HG02678 (cell line): ENCODE results near the gene B3GLCT.
"Not testable (repeated sequence)": the region's sequence is repeated elsewhere in the genome, so short reads cannot be mapped to it uniquely, and the experiment has no call there.

Experiments used
- ATAC-seq: cut with Tn5 transposase; IDR thresholded peaks from one replicate; pipeline ENCODE4 v1.9.1; 2021; ENCODE audit warnings: mild to moderate bottlenecking, moderate library complexity; ENCODE audit not compliant: unreplicated experiment

The B3GLCT gene

DNA sequence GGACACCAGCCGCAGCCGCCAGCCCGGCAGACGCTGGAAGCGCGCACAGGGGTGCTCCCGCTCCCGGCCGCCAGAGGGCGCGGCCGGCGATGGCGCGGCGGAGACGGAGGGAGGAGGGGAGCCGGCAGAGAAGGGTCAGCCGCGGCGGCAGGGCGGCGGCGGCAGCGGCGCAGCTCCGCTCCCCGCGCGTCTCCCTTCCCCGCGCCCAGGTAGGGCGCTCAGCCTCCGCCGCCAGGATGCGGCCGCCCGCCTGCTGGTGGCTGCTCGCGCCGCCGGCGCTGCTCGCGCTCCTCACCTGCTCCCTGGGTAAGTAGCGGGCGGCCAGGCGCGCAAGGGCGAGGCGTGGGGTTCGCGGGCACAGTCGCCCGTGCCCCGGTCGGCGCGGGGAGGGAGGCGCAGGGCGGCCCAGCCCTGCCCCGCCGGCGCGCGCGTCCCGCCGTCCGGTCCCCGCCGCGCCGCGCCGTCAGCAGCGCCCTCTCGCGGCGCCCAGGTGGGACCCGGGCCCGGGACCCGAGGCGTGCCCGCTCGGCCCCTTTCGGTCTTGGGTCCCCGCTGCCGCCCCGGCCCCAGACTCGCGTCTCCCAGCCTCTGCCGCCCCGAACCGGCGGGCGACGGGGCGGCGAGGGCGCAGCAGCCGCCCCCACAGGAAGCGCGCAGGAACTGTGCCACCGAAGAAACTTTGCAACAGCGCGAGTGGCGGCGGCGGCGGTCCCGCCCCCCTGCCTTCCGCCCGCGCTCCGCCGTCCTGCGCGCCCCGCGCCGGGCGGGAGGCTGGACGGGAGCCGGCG is at the start of gene B3GLCT:
Gene B3GLCT (plus strand): TSS at position 127 of the 788 bp plus-strand sequence. CDS start 110 bp downstream, at position 237.
- ATAC-seq: peak; percentile 86

- ATAC-seq: no peak
These were observed 49.3 kb upstream of the B3GLCT start for GRCh38 chr13:31150315-31150985.

GRCh38 chr13:31151837-31152236 is 47.9 kb upstream of the B3GLCT start:
- ATAC-seq: no peak

GRCh38 chr13:31154939-31155338 is 44.8 kb upstream of the B3GLCT start:
- no peak for ATAC-seq

GRCh38 chr13:31159306-31159705 is 40.5 kb upstream of the B3GLCT start:
- no peak for ATAC-seq

- ATAC-seq: peak; percentile 25
These were observed 38.8 kb upstream of the B3GLCT start for GRCh38 chr13:31160857-31161556.

DNA sequence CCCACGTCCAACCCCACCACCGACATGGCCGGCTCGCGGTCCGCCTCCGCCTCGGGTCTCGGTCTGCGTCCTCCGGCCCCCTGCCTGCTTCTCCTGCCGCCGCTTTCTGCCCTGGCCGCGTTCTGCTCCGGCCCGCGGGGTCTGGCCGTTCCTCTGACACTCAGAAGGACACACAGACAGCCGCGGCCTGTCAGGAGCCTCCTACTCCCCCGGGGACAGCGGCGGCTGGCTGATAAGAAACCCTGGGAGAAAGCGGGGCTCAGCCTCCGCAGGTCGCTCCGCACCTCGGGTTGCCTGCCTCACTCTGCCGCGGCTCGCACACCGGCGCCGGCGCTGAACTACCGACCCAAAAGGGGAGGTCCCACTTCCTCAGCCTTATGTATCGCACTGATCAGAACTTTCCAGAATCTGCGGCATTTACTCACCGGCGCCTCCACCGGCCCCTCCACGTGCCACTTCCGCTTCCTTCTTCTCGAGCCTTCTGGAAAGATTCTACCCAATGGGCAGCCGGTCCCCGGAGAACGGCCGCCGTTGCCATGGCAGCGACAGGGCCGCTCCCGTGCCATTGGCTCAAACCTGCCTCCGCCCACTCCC is 38.1 kb upstream of the B3GLCT start, which contains the start of gene HSPH1:
Gene HSPH1 (minus strand): TSS at position 348 of the 594 bp plus-strand sequence. CDS start 322 bp downstream, at position 26.
- peak; percentile 83 for ATAC-seq

DNA sequence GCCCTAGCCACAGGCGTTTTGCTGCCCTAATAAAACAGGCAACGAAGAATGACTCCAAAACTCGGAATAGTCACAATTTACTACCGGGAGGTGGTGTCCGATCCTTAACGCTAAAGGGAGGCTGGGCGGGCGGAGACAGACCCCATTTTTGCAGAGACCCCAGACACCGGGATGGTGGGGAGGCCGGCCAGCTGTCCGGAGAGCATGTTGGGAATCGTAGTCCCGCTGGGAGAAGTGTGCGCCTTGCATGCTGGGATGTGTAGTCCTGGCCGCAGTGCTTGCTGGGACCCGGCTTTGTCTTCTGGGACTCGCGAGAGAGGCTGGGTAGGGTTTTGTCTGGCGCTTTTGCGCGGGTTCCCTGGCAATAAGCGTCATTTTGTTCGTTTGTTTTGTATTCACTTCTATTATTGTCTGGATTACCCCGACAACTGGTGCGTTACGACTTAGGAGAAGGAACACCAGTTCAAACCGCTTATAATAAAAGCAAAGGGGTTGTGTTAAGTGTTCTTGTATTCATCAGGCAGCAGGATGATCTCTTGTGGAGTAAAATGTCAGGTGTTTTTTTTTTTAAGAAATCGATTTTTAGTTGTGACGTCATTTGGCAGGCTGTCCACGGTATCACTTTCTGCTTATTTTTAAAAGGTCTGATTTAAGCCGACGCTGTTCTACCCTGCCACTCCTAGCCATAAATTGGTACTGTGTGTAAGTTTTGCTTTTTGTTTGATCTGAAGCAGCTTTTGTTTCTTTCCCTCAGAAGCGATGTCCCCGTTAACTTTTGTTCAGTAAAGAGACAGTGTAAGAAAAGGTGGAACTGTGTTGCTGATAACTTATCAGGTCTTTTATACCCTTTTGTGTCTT is 37.4 kb upstream of the B3GLCT start:
- peak; percentile 83 for ATAC-seq

DNA sequence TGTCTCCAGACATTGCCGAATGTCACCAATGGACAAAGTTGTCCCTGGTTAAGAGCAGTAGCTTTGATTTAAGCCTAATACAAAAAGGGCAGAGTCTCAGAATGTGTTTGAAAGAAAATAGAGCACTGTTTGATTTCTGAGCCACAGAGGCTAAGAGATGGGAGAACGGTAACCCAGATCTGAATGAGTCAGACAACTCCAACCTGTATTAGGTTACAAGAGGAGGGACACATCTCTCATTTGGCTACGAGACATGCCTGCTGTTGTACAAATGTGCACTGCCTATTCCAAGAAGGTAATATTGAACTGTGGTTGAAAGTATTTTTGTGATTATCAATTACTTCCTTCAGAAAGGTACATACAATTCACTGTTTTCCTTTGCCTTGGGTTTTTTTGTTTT is 33.2 kb upstream of the B3GLCT start:
- ATAC-seq: no peak

DNA sequence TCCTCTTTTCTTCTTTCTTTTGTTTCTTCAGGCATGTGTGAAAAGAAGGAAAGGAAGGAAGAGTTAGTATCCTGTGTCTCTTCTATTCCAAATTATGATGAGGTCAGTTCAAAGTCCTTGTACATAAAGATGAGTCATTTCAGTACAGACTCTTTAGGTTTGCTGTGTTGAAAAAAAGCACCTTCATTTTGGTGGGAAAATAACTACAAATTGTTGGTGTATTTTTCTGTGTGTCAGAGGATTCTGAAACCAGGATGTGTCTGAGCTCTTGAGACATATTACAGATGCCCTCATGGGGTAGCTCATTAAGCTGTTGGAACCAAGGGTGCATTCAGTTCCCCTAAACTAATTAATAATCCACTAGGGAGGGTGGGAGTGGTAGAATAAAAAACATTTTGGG is 32.3 kb upstream of the B3GLCT start:
- peak; percentile 37 for ATAC-seq

DNA sequence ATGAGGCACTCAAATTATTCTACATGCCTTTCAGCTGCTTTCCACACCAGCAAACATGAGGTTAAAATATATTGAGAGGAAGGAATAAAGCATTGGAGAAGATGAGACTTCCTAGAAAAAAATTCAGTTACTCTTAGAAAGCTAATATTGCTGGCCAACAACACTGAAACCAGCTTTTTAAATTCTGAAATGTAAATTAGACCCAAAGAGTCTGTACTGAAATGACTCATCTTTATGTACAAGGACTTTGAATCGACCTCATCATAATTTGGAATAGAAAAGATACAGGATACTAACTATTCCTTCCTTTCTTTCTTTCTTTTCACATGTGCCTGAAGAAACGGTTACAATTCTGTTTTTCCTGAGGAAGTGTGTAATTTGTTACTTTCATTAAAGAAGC is 31.6 kb upstream of the B3GLCT start:
- peak; percentile 77 for ATAC-seq

DNA sequence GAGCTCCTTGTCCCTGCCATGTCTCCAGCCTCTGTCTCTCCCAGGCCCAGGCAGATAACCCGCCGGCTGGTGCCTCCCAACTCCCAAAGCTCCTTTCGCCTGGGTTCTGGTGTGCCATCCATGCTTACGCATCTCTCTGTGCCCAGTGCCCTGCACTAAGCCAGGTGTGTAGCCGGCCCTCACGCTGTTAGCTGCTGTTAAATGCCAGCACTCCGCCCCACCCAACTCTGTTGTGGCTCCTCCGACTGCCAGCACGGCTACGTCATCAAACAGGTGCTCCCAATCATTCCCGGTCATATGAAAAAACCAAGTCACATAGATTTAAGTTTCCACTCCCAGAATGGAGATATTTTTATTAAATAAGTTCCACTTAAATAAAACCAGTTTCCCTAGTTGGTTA is 31.0 kb upstream of the B3GLCT start:
- no peak for ATAC-seq

DNA sequence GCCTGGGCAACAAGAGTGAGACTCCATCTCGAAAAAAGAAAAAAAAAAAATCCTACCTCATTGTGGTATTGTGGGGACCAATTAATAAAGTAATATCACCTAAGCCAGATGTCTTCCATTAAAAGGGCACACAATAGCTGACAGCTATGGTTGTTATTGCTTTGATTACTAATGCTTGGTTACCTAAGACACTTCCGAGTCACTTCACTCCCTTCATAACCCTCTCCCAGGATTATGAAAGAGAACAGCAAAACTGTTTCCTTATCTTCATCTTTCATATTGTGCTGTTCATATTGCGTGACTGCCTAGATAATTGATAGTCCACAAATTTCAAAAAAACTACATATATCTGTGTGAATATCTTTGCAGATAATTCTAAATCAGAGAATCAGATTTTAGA is 27.8 kb upstream of the B3GLCT start:
- no peak for ATAC-seq

DNA sequence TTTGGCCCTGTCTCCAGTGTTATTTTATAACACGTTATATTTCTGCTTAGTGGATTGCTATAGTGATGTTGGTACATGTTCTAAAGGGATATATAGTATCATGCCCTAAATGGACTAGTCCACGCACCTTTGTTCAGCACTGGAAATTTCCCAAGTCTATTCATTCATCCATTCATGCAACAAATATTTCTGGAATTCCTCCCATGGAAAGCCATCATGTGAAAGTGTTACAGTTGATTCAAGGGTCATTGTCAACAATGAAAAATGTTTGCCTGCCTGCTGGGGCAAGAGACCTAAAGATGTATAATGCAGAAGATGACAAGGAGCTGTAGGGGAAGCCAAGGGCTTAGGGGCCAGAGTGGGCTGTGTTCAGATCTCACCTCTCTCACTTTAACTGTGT is 27.2 kb upstream of the B3GLCT start:
- no peak for ATAC-seq

DNA sequence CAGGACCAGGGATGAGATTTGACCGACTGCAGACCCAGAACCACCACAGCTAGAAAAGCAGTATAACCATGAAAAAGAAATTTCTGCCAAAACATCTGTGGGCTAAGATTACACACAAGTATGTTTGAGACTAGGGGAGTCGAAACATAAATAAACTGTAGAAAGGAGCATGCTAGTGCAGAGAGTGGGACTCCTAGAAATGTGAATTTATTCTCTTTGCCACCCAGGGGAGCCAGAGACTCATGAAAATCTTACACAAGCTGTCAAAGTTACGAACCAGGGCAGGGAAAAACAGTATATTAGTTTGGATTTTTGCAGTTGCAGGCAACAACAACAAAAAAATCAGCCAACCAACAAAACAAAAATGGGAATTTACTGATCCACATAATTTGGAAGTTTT is 25.8 kb upstream of the B3GLCT start:
- ATAC-seq: no peak

DNA sequence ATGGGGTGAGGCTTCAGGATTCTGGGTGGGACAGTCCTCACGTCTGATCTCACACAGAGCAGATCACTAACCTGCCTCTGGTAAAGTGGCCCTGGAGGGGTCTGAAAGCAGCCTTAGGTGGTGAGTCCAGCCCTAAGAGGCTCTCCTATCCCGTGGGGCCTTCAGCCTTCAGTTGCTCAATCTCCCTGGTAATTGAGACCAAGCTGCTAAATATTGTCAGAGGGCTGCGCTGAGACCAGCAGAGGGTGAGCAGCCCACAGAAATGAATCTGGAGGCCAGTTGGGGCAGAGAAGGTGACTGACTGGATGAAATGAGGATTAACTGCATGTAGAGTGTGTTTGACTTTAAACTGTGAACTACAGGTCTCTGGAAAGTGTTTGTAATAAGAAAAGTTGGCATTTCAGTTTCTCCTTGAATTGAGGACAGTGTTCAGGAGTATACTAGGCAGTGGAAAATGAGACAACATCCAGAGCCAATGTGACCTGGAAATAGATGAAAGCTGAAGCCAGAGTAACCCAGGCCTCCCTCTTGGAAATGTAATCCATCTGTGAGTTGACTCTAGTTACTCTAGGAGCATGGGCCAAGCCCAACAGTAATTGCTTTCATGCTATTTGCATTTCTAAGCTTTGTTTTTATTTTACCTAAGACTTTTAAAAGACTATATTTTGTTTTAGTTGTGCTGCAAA is 23.8 kb upstream of the B3GLCT start:
- no peak for ATAC-seq

- ATAC-seq: not testable (repeated sequence)
These were observed 21.8 kb upstream of the B3GLCT start for GRCh38 chr13:31177813-31178495.

DNA sequence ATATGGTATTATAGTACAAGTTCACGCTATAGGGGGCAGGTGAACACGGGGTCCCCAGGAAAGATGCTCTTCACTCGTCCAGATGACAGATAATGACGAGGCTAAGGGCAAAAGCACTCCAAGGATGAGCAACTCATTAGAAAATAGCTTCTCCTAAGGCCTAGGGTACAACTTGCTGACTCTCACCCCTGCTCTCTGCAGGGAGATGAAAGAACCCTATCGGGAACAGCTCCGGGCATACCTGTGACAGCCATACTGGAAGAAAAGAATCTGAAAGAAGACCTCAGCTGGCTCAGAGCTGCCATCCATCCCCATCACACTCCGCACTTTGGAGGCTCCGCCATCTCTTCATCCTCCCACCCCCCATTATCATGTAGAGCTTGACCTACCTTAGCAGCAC is 20.5 kb upstream of the B3GLCT start:
- no peak for ATAC-seq

GRCh38 chr13:31179754-31180153 is 20.0 kb upstream of the B3GLCT start:
- no peak for ATAC-seq
